BE2C (cell line): ENCODE measurements around the gene ATXN7L1.

ENCODE experiments used
- DNase-seq: peaks from one replicate; pipeline ENCODE4 v3.0.0-alpha.2; 2020
- H3K27me3 ChIP-seq: fragments of 250-450 bp; sonication (Bioruptor Pico); 2 replicates; pipeline ENCODE4 v1.5.1; 2020; ENCODE audit warnings: mild to moderate bottlenecking
- H3K36me3 ChIP-seq: fragments of 250-450 bp; sonication (Bioruptor Pico); 2 replicates; pipeline ENCODE4 v1.5.1; 2020; ENCODE audit warnings: mild to moderate bottlenecking
- H3K4me1 ChIP-seq: fragments of 250-450 bp; sonication (Bioruptor Pico); 2 replicates; pipeline ENCODE4 v1.5.1; 2020
- H3K4me3 ChIP-seq: 2 replicates; pipeline ENCODE4 v1.5.1; 2011; ENCODE audit warnings: low read depth, low read length
- H3K9me3 ChIP-seq: fragments of 250-450 bp; sonication (Bioruptor Pico); 2 replicates; pipeline ENCODE4 v1.5.1; 2020
- TF ChIP-seq, protein P1 (sequence below): IDR thresholded peaks from 2 replicates; pipeline ENCODE4 v1.5.1; 2012; ENCODE audit warnings: mild to moderate bottlenecking, low read depth, low read length

ATXN7L1 gene

DNA sequence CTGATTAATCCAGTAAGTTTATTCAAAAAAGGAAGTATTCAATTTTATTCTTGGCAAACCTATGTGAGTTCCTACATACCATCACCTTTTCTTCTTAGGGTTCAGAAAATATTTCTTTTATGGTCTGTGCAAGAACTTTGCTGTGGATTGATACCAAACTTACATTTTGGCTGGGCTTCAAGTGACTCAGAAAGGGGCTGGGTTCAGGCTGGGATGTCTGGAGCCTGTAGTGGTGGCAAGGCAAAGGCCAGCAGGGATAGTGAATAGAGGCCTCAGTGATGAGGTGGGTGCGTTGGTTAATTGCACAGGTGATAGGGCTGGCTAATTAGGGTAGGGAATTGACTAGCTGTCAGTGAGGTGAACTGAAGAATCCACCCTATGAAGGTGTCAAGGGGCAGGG lies 40.2 kb upstream of the ATXN7L1 start:
- H3K27me3 ChIP-seq: no peaks in the 10 kb centered on the region
- DNase-seq: no peak
- no peaks in the 10 kb centered on the region for H3K9me3 ChIP-seq
- no peak overlapping the region for H3K4me3 ChIP-seq
- no peaks in the 10 kb centered on the region for H3K36me3 ChIP-seq
- TF ChIP-seq, protein P1, sequence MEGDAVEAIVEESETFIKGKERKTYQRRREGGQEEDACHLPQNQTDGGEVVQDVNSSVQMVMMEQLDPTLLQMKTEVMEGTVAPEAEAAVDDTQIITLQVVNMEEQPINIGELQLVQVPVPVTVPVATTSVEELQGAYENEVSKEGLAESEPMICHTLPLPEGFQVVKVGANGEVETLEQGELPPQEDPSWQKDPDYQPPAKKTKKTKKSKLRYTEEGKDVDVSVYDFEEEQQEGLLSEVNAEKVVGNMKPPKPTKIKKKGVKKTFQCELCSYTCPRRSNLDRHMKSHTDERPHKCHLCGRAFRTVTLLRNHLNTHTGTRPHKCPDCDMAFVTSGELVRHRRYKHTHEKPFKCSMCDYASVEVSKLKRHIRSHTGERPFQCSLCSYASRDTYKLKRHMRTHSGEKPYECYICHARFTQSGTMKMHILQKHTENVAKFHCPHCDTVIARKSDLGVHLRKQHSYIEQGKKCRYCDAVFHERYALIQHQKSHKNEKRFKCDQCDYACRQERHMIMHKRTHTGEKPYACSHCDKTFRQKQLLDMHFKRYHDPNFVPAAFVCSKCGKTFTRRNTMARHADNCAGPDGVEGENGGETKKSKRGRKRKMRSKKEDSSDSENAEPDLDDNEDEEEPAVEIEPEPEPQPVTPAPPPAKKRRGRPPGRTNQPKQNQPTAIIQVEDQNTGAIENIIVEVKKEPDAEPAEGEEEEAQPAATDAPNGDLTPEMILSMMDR: no peak
- H3K4me1 ChIP-seq: no peaks in the 10 kb centered on the region

DNA sequence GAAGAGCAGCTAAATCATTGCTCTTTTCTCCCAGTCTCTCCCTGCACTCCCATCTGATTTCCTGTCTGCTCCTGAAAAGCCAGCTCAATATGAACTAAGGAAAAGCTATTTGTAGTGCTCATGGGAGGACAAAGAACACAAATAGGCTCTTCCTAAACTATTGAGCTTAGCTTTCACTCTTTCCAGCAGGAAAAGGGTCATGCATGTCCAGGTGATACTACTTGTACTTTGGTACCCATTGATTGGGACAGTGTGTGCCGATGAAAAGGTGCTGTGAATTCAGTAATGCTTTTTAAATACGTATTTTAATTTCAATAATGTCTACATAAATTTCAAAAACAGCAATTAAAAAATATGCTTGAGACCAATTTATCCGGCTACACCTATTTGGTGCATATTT lies 37.5 kb upstream of the ATXN7L1 start:
- no peaks in the 10 kb centered on the region for H3K27me3 ChIP-seq
- TF ChIP-seq, protein P1: no peak
- H3K36me3 ChIP-seq: peaks cover 6% of the 10 kb centered on the region
- H3K4me1 ChIP-seq: no peaks in the 10 kb centered on the region
- no peak overlapping the region for H3K4me3 ChIP-seq
- no peak for DNase-seq
- no peaks in the 10 kb centered on the region; the same call in 1 of the 2 replicates for H3K9me3 ChIP-seq

GRCh38 chr7:105911961-105912575 lies 35.7 kb upstream of the ATXN7L1 start:
- DNase-seq: no peak
- TF ChIP-seq, protein P1: no peak
- no peaks in the 10 kb centered on the region for H3K27me3 ChIP-seq
- no peaks in the 10 kb centered on the region; the same call in 1 of the 2 replicates for H3K9me3 ChIP-seq
- H3K4me1 ChIP-seq: no peaks in the 10 kb centered on the region
- peaks cover 6% of the 10 kb centered on the region for H3K36me3 ChIP-seq
- H3K4me3 ChIP-seq: no peak overlapping the region

DNA sequence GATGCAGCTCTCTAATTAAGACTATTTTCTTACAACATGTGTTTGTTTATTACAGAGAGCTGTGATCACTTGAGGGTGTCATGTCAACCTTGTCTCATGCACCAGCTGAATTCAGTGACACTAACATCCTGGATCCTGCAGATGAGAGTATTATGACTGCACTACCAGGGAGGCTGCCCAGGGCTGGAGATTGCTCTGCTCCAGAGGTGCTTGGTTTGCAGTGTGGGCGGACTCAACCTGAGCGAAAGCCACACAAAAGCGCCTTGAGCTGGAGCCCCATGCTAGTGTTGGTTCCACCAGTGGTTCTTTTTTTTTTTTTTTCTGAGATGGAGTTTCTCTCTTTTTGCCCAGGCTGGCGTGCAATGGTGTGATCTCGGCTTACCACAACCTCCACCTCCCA lies 33.8 kb upstream of the ATXN7L1 start:
- no peak for DNase-seq
- Histone ChIP-seq H3K4me1 (no peaks in the 10 kb centered on the region), H3K36me3 (peaks cover 6% of the 10 kb centered on the region), H3K4me3 (no peak overlapping the region), H3K9me3 (no peaks in the 10 kb centered on the region; the same call in 1 of the 2 replicates), H3K27me3 (no peaks in the 10 kb centered on the region)
- TF ChIP-seq, protein P1: no peak

DNA sequence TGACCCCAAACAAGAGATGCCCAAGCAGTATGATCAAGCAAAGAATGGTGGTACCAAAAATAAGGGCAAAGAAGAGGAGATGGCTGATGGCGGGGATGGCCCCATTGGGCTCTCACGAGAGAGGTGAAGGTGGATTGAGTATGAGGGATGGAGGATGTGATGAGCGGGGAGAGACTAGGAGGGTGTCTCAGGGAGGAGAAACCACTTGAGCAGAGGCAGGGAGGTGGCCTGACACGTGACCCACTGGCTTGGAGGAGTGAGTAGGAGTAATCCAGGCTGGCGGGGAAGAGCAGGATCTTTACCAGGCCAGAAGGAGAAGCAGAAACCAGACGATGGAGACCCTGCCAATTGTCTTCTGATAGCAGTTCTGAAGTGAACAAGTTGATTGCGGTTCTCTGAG lies 33.3 kb upstream of the ATXN7L1 start:
- Histone ChIP-seq H3K4me1 (no peaks in the 10 kb centered on the region), H3K27me3 (no peaks in the 10 kb centered on the region)
- TF ChIP-seq, protein P1: no peak

DNA sequence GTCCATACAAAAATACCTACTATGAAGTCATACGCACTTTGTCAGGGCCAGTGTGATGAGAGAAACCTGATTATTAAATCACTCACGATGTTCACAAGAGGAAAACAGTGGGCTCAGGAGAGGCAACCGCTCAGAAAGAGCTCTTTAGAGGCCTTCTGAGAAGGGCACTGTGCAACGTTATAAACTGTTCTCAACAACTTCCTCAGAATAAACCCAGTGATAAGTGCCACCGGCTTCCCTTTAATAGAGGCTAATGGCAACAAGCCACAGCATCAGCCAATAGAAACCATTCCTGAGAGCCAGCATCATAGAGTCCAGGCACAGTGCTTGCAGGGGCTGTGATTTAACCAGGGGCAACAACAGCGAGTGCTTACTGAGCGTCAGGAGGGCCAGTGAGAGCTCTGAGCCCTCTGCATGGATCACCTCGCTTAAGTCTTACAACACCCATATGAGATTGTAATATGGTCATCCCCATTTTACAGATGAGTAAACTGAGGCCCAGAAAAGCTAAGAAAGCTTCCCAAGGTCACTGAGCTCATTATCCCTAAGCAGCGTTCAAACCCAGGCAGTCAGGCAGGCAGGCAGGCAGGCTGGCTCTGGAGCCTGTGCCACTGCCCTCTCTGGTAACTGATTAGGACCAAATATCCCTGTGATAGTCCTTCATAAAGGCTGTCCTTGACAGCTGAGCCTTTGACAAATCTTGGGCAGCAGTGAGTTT lies 30.9 kb upstream of the ATXN7L1 start:
- Histone ChIP-seq H3K4me1 (no peaks in the 10 kb centered on the region), H3K9me3 (no peaks in the 10 kb centered on the region; the same call in 1 of the 2 replicates), H3K27me3 (no peaks in the 10 kb centered on the region), H3K4me3 (no peak overlapping the region), H3K36me3 (peaks cover 6% of the 10 kb centered on the region)
- no peak for DNase-seq
- TF ChIP-seq, protein P1: no peak

More for the DNA sequence above, 33.3 kb upstream of the ATXN7L1 start:
- H3K36me3 ChIP-seq: peaks cover 6% of the 10 kb centered on the region
- DNase-seq: no peak
- H3K9me3 ChIP-seq: no peaks in the 10 kb centered on the region; the same call in 1 of the 2 replicates
- no peak overlapping the region for H3K4me3 ChIP-seq
